GM12872 (cell line): Measurements from ENCODE around the gene SLC25A28.

Experiments
- TF ChIP-seq, protein P1 (sequence below): IDR thresholded peaks from 3 replicates; pipeline ENCODE4 v1.5.1; 2011; ENCODE audit warnings: low read depth, mild to moderate bottlenecking, low read length, moderate library complexity; ENCODE audit not compliant: insufficient read depth

SLC25A28 gene

GRCh38 chr10:99647601-99648151 is 27.4 kb upstream of the SLC25A28 start:
- TF ChIP-seq, protein P1, sequence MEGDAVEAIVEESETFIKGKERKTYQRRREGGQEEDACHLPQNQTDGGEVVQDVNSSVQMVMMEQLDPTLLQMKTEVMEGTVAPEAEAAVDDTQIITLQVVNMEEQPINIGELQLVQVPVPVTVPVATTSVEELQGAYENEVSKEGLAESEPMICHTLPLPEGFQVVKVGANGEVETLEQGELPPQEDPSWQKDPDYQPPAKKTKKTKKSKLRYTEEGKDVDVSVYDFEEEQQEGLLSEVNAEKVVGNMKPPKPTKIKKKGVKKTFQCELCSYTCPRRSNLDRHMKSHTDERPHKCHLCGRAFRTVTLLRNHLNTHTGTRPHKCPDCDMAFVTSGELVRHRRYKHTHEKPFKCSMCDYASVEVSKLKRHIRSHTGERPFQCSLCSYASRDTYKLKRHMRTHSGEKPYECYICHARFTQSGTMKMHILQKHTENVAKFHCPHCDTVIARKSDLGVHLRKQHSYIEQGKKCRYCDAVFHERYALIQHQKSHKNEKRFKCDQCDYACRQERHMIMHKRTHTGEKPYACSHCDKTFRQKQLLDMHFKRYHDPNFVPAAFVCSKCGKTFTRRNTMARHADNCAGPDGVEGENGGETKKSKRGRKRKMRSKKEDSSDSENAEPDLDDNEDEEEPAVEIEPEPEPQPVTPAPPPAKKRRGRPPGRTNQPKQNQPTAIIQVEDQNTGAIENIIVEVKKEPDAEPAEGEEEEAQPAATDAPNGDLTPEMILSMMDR: no peak

GRCh38 chr10:99633832-99634231 is 13.6 kb upstream of the SLC25A28 start:
- TF ChIP-seq, protein P1: no peak

DNA sequence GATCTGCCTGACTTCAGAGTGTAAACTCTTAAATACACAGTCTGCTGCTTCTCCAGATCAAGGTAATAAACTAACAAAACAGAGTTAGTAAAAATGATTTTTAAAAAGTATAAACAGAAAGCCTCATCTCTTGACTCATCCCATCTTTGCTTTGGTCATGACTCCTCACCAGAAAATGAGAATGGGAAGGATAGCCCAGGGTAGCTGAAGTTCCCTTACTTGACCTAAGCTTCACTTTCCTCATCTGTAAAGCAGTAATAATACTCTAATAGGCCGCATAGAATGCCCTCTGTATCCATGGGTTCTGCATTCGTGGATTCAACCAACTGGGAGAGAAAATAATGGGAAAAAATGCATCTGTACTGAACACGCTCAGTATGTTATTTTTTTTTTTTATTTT is 11.3 kb upstream of the SLC25A28 start:
- TF ChIP-seq, protein P1: no peak

DNA sequence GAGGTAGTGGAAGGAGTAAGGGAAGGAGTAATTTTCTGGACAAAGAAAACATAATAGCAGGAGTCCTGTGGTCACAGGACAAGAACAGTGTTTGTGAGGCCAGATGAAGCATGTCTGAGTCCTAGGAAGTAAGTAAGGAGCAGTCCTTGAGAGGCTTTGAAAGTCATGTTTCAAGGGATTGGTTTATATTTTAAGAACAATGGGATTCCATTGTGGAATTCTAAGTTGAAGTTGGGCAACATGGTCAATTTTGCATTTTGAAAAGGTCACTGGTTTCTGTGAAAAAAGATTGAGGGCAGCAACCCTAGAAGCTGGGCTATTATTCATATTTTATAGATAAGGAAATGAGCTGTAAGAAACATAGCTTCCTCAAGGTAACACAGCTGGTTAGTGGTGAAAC is 10.8 kb upstream of the SLC25A28 start:
- TF ChIP-seq, protein P1: no peak

- TF ChIP-seq, protein P1: peak; percentile 43; the same call in 2 of the 3 replicates
These were observed 10.2 kb upstream of the SLC25A28 start for GRCh38 chr10:99630433-99630832.

DNA sequence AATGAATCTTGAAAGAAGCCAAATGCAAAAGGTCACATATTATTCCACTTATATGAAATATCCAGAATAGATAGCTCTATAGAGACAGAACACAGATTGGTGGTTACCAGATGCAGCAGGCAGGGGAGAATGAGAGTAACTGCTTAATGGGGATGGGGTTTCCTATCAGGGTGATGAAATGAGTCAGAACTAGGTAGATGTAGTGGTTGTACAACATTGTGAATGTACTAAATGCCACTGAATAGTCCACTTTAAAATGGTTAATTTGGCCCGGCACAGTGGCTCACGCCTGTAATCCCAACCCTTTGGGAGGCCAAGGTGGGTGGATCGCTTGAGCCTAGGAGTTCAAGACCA is 9.4 kb upstream of the SLC25A28 start:
- TF ChIP-seq, protein P1: no peak

DNA sequence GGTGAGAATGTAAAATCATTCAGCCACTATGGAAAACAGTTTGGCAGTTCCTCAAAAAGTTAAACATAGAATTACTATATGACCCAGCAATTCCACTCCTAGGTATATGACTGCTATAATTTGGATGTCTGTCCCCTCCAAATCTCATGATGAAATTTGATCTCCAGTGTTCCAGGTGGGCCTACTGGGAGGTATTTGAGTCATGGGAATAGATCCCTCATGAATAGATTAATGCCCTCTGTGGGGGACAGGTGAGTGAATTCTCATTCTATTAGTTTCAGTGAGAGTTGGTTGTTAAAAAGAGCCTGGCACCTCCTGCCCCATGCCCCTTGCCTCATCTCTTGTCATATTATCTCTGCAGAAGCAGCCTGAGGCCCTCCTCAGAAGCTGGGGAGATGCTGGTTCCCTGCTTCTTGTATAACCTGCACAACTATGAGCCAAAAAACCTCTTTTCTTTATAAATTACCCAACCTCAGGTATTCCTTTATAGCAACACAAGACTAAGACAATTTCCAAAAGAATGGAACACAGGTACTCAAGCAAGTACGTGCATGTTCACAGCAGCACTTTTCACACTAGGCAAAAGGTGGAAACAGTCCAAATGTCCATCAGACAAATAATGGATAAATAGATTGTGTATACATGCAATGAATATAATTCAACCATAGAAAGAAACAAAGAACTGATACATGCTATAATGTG is 8.8 kb upstream of the SLC25A28 start:
- TF ChIP-seq, protein P1: no peak
